ENCODE results near the gene STUB1. TPM values are rescaled to one million over a fixed set of nuclear protein-coding genes. Genes with fewer than 3 reads are reported as not detected.

STUB1 gene
- total and polyA plus RNA-seq, 2 donors (not counting 3 experiments of a cell fraction or from before 2014, with no cell fraction given), result 107 to 147 TPM

DNA sequence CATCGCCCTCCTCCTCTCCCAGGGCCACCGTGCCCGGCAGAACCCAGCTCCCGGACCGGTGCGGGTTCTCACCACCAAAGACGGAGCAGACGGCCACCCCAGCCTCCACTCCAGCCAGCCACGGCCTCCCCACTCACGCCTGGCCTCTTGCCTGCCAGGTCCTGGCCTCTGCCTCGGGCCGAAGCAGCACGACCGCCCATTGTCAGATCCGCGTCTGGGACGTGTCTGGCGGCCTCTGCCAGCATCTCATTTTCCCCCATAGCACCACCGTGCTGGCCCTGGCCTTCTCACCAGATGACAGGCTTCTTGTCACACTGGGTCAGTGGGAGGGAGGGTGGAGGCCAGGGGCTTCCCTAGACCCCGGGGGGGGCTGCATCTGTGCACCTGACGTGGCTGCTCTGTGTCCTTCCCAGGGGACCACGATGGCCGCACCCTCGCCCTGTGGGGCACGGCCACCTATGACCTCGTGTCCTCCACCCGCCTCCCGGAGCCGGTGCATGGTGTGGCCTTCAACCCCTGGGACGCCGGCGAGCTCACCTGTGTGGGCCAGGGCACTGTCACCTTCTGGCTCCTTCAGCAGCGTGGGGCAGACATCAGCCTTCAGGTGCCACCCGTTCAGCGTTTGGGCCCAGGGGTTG lies 18.9 kb upstream of the STUB1 start:
- CTCF ChIA-PET, result interaction anchor here (0.7 to 1.9 kb wide), 10 partner anchors 10 to 135 kb away, joined by 3 to 16 read pairs (median 3); partner anchors contain the start of genes METTL26 and WDR90
- dilution Hi-C loops (cut with MboI; ENCODE audit: extremely low pct_ligation_motif_present, low sequenced_read_pairs) (no loop called here), intact Hi-C loops (cut with micrococcal nuclease) (no loop called here)
- FAIRE-seq (no peak), DNase-seq (ENCODE audit: low read depth, low spot score) (no peak)
- H3K27ac ChIP-seq (ENCODE audit: insufficient read depth, low read depth, low read length), result no peak overlapping the region
- H3K9me3 ChIP-seq (replicated peaks; ENCODE audit: control insufficient read depth, insufficient read depth, low read length), result no peaks in the 10 kb centered on the region
- no TSS peak for BruUV-seq (replicated peaks)
- H3K79me2 ChIP-seq (ENCODE audit: control insufficient read depth, insufficient read depth, low read length), result no peaks in the 10 kb centered on the region
- H3K9ac ChIP-seq (replicated peaks; ENCODE audit: extremely low read depth, insufficient read depth, low read length), result no peak overlapping the region
- H2AFZ ChIP-seq (ENCODE audit: low read depth, low read length), result no peak overlapping the region
- no peaks in the 10 kb centered on the region for H3K9me1 ChIP-seq (replicated peaks; ENCODE audit: control insufficient read depth, extremely low read depth, insufficient read depth, low read length)
- peaks cover 0 to 3% of the 10 kb centered on the region in 2 experiments for H3K36me3 ChIP-seq (ENCODE audit: control insufficient read depth in 2 of 2, extremely low read depth in 1 of 2, insufficient read depth in 2 of 2, low read length in 2 of 2)
- no peak overlapping the region for H3K4me2 ChIP-seq (ENCODE audit: insufficient read depth, low read length)
- H3K4me3 ChIP-seq (replicated peaks in 1 of 3; ENCODE audit: insufficient read depth in 1 of 3, low read depth in 1 of 3, low read length in 3 of 3), result no peak overlapping the region
- H4K20me1 ChIP-seq (replicated peaks; ENCODE audit: control insufficient read depth, extremely low read depth, insufficient read depth, low read length), result no peaks in the 10 kb centered on the region
- no peaks in the 10 kb centered on the region for H3K4me1 ChIP-seq (ENCODE audit: control insufficient read depth, extremely low read depth, insufficient read depth, low read length)
- TF ChIP-seq GATA2 (IDR thresholded peaks at IDR 0.05; ENCODE audit: insufficient read depth, insufficient read length, low read depth, low read length) (no peak), EZH2 (IDR thresholded peaks at IDR 0.05; ENCODE audit: borderline replicate concordance, low read depth, low read length, severe bottlenecking) (no peak), FOS (IDR thresholded peaks at IDR 0.05; ENCODE audit: borderline replicate concordance, insufficient read depth, low read length) (no peak), MYC (IDR thresholded peaks at IDR 0.05; ENCODE audit: low read depth, low read length) (no peak)
- TF ChIP-seq, protein P1, sequence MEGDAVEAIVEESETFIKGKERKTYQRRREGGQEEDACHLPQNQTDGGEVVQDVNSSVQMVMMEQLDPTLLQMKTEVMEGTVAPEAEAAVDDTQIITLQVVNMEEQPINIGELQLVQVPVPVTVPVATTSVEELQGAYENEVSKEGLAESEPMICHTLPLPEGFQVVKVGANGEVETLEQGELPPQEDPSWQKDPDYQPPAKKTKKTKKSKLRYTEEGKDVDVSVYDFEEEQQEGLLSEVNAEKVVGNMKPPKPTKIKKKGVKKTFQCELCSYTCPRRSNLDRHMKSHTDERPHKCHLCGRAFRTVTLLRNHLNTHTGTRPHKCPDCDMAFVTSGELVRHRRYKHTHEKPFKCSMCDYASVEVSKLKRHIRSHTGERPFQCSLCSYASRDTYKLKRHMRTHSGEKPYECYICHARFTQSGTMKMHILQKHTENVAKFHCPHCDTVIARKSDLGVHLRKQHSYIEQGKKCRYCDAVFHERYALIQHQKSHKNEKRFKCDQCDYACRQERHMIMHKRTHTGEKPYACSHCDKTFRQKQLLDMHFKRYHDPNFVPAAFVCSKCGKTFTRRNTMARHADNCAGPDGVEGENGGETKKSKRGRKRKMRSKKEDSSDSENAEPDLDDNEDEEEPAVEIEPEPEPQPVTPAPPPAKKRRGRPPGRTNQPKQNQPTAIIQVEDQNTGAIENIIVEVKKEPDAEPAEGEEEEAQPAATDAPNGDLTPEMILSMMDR (IDR thresholded peaks at IDR 0.05; ENCODE audit: extremely low read depth in 1 of 2, insufficient read depth in 1 of 2, low read depth in 1 of 2, low read length in 2 of 2), result no peak
- POLR2A ChIA-PET, result interaction anchor here (0.7 kb wide), 1 partner anchor 13 kb away, joined by 3 read pairs; no protein-coding TSS in a partner anchor
- H3K27me3 ChIP-seq (ENCODE audit: control insufficient read depth in 2 of 2, insufficient read depth in 2 of 2, low read length in 2 of 2), result no peaks in the 10 kb centered on the region

All from endothelial cell of umbilical vein (primary cell).